ENCODE measurements around the gene LGMN.

- peak; percentile 77 for TF ChIP-seq POLR2A (IDR thresholded peaks at IDR 0.05; ENCODE audit: low read depth, low read length)
- TF ChIP-seq TAF1 (IDR thresholded peaks at IDR 0.05; ENCODE audit: low read depth, low read length) = peak; percentile 65
- TF ChIP-seq POLR2AphosphoS5 (IDR thresholded peaks at IDR 0.05; ENCODE audit: low read depth, low read length) = peak; percentile 81
- no peak for TF ChIP-seq SPI1 (IDR thresholded peaks at IDR 0.05; ENCODE audit: low read depth, low read length)
Measured at GRCh38 chr14:92748259-92749016, at the start of gene LGMN.
